Right lobe of liver (tissue), 6 donors: ENCODE measurements around the gene HS1BP3. TPM values are rescaled to one million over a fixed set of nuclear protein-coding genes. Genes with fewer than 3 reads are reported as not detected.

Experiments
- ATAC-seq, 4 donors: fragments of 200-7000 bp; cut with Tn5 transposase; one replicate each; pipeline ENCODE4 v1.9.1; 2020; ENCODE audit warnings: mild to moderate bottlenecking in 4 of 4, moderate library complexity in 4 of 4
- DNase-seq, 3 donors: peaks; one replicate each; pipeline ENCODE4 v3.0.0-alpha.2; 2020
- H3K27ac ChIP-seq, 3 donors: fragments of 200-600 bp; one replicate each; pipeline ENCODE4 v1.8.0; 2022
- H3K27me3 ChIP-seq, 2 donors: fragments of 200-600 bp; one replicate each; pipeline ENCODE4 v1.8.0; 2022
- H3K36me3 ChIP-seq, 4 donors: fragments of 200-600 bp; sonication (generic) in 1 of 4; one replicate each; pipeline versions ENCODE4 v1.5.1 to v1.8.0; 2017 to 2022; ENCODE audit warnings: control low read depth in 1 of 4
- H3K4me1 ChIP-seq, 4 donors: fragments of 200-600 bp; sonication (generic) in 1 of 4; one replicate each; pipeline versions ENCODE4 v1.5.1 to v1.8.0; 2017 to 2022; ENCODE audit warnings: control low read depth in 1 of 4
- H3K4me3 ChIP-seq, 3 donors: fragments of 200-600 bp; one replicate each; pipeline ENCODE4 v1.8.0; 2022
- H3K9me3 ChIP-seq, 4 donors: fragments of 200-600 bp; sonication (generic) in 1 of 4; one replicate each; pipeline versions ENCODE4 v1.5.1 to v1.8.0; 2017 to 2022; ENCODE audit warnings: control low read depth in 1 of 4
- CTCF ChIP-seq, 4 donors: fragments of 200-600 bp in 3 of 4; fragments of 450-650 bp in 1 of 4; IDR thresholded peaks; one replicate each; pipeline versions ENCODE4 v1.5.1 to v1.8.0; 2016 to 2022; ENCODE audit warnings: antibody characterized with exemption in 4 of 4, mild to moderate bottlenecking in 2 of 4
- POLR2A ChIP-seq: fragments of 450-650 bp; IDR thresholded peaks from one replicate; pipeline ENCODE4 v1.6.1; 2017; ENCODE audit warnings: antibody characterized with exemption, mild to moderate bottlenecking
- WGBS: methylation state at CpG from one replicate; pipeline ENCODE4 v1.1.6; 2018; ENCODE audit warnings: low coverage, low lambda C conversion rate; ENCODE audit not compliant: insufficient coverage; ENCODE audit errors: missing lambda C conversion rate; 5-methylcytosine and 5-hydroxymethylcytosine counted together
- intact Hi-C, 2 donors: fragments of 100-400 bp; cut with DNase I; formaldehyde crosslinking; loops; one replicate each; pipeline versions ENCODE4 v1.11.2 to v1.14.1; 2022
- total RNA-seq, 6 experiments: library from RNA; depleted of rRNA in 2 of 6; stranded (reverse); fragments of >200 nt in 2 of 6; fragmentation: NEBNext Ultra II Directional in 3 of 6; extraction: Animal tissue kit (Norgen Biotek cat#: 25700) in 3 of 6; gene quantifications; one replicate each; pipeline versions ENCODE4 v1.1.0 to v1.2.4, GENCODE V29; 2016 to 2023
- donor health status: DM: no; HTN: yes; CAD: no.
- donor health status: DM: no; HTN: no; CAD: no.
- donor health status: DM: no; HTN: no; CAD: no.
- donor health status: DM: no; HTN: yes; CAD: no.
- donor health status: DM: no; HTN: yes; CAD: no.

Gene HS1BP3
- total RNA-seq, 6 experiments from 2014 or later = 17.5 to 34.7 (median 20.2) TPM

- Histone ChIP-seq H3K4me3 (no peak overlapping the region), H3K4me1 (peaks cover 0 to 23% (median 8%) of the 10 kb centered on the region in 4 donors)
- peak in 2 of 3 donors; percentile 21 to 26 for DNase-seq
These were observed 47.1 kb downstream of the HS1BP3 start for GRCh38 chr2:20603791-20604190.

GRCh38 chr2:20602803-20603202 is 48.1 kb downstream of the HS1BP3 start:
- Histone ChIP-seq H3K27ac (no peak overlapping the region), H3K9me3 (no peaks in the 10 kb centered on the region), H3K4me1 (peaks cover 0 to 31% (median 9%) of the 10 kb centered on the region in 4 donors), H3K4me3 (no peak overlapping the region), H3K27me3 (no peaks in the 10 kb centered on the region), H3K36me3 (no peaks in the 10 kb centered on the region)
- WGBS = 96% methylated on average over 2 of the region's 2 CpGs
- TF ChIP-seq CTCF (IDR thresholded peaks at IDR 0.05) = no peak
- TF ChIP-seq POLR2A = no peak
- no peak for DNase-seq
- intact Hi-C loops = no loop called here
- ATAC-seq = no peak

More at GRCh38 chr2:20603791-20604190, 47.1 kb downstream of the HS1BP3 start:
- no peak for TF ChIP-seq CTCF (IDR thresholded peaks at IDR 0.05)
- TF ChIP-seq POLR2A = no peak
- Histone ChIP-seq H3K9me3 (no peaks in the 10 kb centered on the region), H3K27me3 (no peaks in the 10 kb centered on the region), H3K36me3 (no peaks in the 10 kb centered on the region), H3K27ac (no peak overlapping the region)
- ATAC-seq = no peak
- WGBS = 100% methylated on average over 2 of the region's 5 CpGs
- intact Hi-C loops = no loop called here

DNA sequence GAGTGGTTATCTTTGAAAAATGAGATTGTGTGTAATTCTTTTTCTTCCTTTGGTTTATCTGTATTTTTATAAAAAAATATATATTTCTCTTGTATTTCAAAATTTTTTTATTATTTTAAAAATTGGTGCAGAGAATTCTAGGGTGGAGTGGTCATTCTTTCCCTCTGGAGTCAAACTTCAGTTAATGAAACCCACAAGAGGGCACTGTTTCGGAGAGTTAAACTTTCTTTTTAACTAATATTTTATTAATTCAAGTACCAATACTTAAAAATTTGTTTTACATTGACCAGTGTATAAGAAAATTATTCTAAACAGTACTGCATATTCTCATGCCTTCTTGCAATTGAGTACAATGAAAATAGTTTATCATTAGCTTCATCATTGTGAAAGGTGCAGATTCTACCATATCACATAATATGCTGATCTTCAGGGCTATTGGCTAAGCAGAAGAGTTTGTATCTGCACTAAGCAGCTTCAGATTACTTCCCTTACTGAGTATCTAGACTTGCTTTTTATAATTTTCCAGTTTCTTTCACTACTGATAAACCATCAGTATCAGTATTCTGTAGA is 50.1 kb downstream of the HS1BP3 start:
- peak in 1 of 3 donors; percentile 5 for DNase-seq
- peaks cover 2 to 51% (median 25%) of the 10 kb centered on the region in 4 donors for H3K4me1 ChIP-seq
- no peak for ATAC-seq
- H3K9me3 ChIP-seq = no peaks in the 10 kb centered on the region
- H3K27me3 ChIP-seq = no peaks in the 10 kb centered on the region
- H3K4me3 ChIP-seq = no peak overlapping the region
- H3K36me3 ChIP-seq = no peaks in the 10 kb centered on the region
- no peak for TF ChIP-seq POLR2A
- TF ChIP-seq CTCF (IDR thresholded peaks at IDR 0.05) = peak; percentile 38 to 57 (median 55)
- WGBS = 18% methylated on average over 1 of the region's 1 CpG
- intact Hi-C loops = no loop called here
- peak overlapping the region in 1 of 3 donors; percentile 81 for H3K27ac ChIP-seq

DNA sequence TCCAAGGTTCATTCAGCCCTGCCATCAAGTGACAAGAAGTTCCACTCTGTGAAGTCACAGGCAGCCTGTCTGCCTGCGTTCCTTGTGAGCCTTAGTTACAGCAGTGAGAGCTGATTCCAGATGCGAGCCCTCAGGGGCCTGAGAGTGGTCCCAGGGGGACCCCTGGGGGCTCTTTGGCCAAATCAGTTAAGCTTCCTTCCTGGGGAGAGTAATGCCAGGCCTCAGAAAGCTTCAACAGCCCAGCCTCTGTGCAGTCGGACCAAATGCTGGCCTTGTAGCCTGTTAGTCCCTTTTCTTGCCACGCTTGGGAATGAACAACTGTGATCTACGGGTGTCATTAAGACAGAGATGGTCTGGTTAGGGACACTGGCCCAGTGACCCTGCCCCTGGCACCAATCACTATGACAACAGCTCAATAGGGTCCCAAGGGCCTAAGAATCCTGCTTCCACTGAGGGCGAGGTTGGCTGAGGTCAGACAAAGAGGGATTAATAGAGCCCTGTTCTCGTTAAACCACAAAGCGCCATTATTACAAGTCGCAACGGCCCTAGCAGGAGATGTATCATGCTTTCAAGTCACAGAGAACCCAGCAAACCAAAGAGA is 50.9 kb downstream of the HS1BP3 start:
- Histone ChIP-seq H3K36me3 (no peaks in the 10 kb centered on the region), H3K4me1 (peaks cover 5 to 60% (median 30%) of the 10 kb centered on the region in 4 donors), H3K9me3 (no peaks in the 10 kb centered on the region), H3K27me3 (no peaks in the 10 kb centered on the region), H3K4me3 (no peak overlapping the region), H3K27ac (peak overlapping the region; percentile 71 to 81 (median 79))
- intact Hi-C loops = loop anchor here (10.0 kb wide), 1 partner anchor 155 kb away; the partner anchor contains the start of gene RHOB (in 2 of the 2)
- WGBS = 61% methylated on average over 6 of the region's 10 CpGs
- ATAC-seq = no peak
- peak in 2 of 3 donors; percentile 45 to 47 for DNase-seq
- TF ChIP-seq POLR2A = no peak
- no peak for TF ChIP-seq CTCF (IDR thresholded peaks at IDR 0.05)
